GM04504 (cell line): ENCODE results near the gene PLCH1.

Experiments
- DNase-seq: peaks from one replicate; pipeline ENCODE4 v3.0.0-alpha.2; 2012; ENCODE audit warnings: low read depth

Gene PLCH1

GRCh38 chr3:155744010-155744625, 753 bp downstream of the PLCH1 start:
- DNase-seq, result no peak

- DNase-seq, result no peak
These were observed 1.3 kb downstream of the PLCH1 start for GRCh38 chr3:155743606-155744005.

GRCh38 chr3:155742349-155742965, 2.4 kb downstream of the PLCH1 start:
- no peak for DNase-seq

- no peak for DNase-seq
These were observed 3.3 kb downstream of the PLCH1 start for GRCh38 chr3:155741603-155742002.

GRCh38 chr3:155741101-155741500, 3.8 kb downstream of the PLCH1 start:
- no peak for DNase-seq

GRCh38 chr3:155739154-155739553, 5.7 kb downstream of the PLCH1 start:
- no peak for DNase-seq

GRCh38 chr3:155738580-155739076, 6.2 kb downstream of the PLCH1 start:
- DNase-seq, result no peak

- DNase-seq, result no peak
These were observed 6.9 kb downstream of the PLCH1 start for GRCh38 chr3:155737844-155738460.

- DNase-seq, result no peak
These were observed 8.5 kb downstream of the PLCH1 start for GRCh38 chr3:155736381-155736780.

- DNase-seq, result no peak
These were observed 14.0 kb downstream of the PLCH1 start for GRCh38 chr3:155730843-155731242.

- no peak for DNase-seq
These were observed 17.0 kb downstream of the PLCH1 start for GRCh38 chr3:155727836-155728235.

- no peak for DNase-seq
These were observed 30.6 kb downstream of the PLCH1 start for GRCh38 chr3:155714295-155714718.

- no peak for DNase-seq
These were observed 32.9 kb downstream of the PLCH1 start for GRCh38 chr3:155712008-155712407.

- DNase-seq, result no peak
These were observed 39.9 kb downstream of the PLCH1 start for GRCh38 chr3:155704771-155705559.

GRCh38 chr3:155704061-155704460, 40.8 kb downstream of the PLCH1 start:
- no peak for DNase-seq

GRCh38 chr3:155702745-155703591, 41.9 kb downstream of the PLCH1 start:
- DNase-seq, result no peak

GRCh38 chr3:155701882-155702465, 42.9 kb downstream of the PLCH1 start:
- DNase-seq, result peak; percentile 19

GRCh38 chr3:155697542-155697941, 47.3 kb downstream of the PLCH1 start:
- DNase-seq, result no peak

- DNase-seq, result no peak
These were observed 54.0 kb downstream of the PLCH1 start for GRCh38 chr3:155690921-155691320.

- no peak for DNase-seq
These were observed 56.4 kb downstream of the PLCH1 start for GRCh38 chr3:155688481-155688880.

- no peak for DNase-seq
These were observed 61.5 kb downstream of the PLCH1 start for GRCh38 chr3:155683344-155683720.
